ENCODE results near the gene TSNAX.

The TSNAX gene

GRCh38 chr1:231528172-231529029 lies at the start of gene TSNAX:
Gene TSNAX (plus strand): TSS chr1:231528669. CDS start chr1:231528811, 142 bp downstream.
- Histone ChIP-seq H3K4me1 (ENCODE audit: control insufficient read depth, insufficient read depth, low read length, unreplicated experiment) (peaks cover 18% of the 10 kb centered on the region), H2AFZ (ENCODE audit: low read length, unreplicated experiment) (peak within 1 kb of the TSS; percentile 90), H3K27ac (ENCODE audit: low read depth, low read length) (peak within 1 kb of the TSS; percentile 91), H3K36me3 (ENCODE audit: insufficient read depth, low read length) (0 out of 2 replicates have a peak, but pooled peaks cover 3% of the 10 kb centered on the region), H3K79me2 (ENCODE audit: control insufficient read depth, insufficient read depth, low read length, unreplicated experiment) (peaks cover 37% of the 10 kb centered on the region), H3K4me3 (ENCODE audit: low read depth, low read length) (peak within 1 kb of the TSS; percentile 95), H3K27me3 (ENCODE audit: insufficient read depth, low read length) (no peaks in the 10 kb centered on the region)

GRCh38 chr1:231478811-231479210 lies 49.7 kb upstream of the TSNAX start:
- H3K79me2 ChIP-seq (ENCODE audit: control insufficient read depth, insufficient read depth, low read length, unreplicated experiment) = no peaks in the 10 kb centered on the region
- H3K27me3 ChIP-seq (ENCODE audit: insufficient read depth, low read length) = no peaks in the 10 kb centered on the region
- no peak overlapping the region for H3K4me3 ChIP-seq (ENCODE audit: low read depth, low read length)
- no peaks in the 10 kb centered on the region for H3K4me1 ChIP-seq (ENCODE audit: control insufficient read depth, insufficient read depth, low read length, unreplicated experiment)
- H3K36me3 ChIP-seq (ENCODE audit: insufficient read depth, low read length) = no peaks in the 10 kb centered on the region
- H2AFZ ChIP-seq (ENCODE audit: low read length, unreplicated experiment) = no peak overlapping the region
- no peak overlapping the region for H3K27ac ChIP-seq (ENCODE audit: low read depth, low read length)

GRCh38 chr1:231480008-231480407 lies 48.5 kb upstream of the TSNAX start:
- H3K36me3 ChIP-seq (ENCODE audit: insufficient read depth, low read length) = no peaks in the 10 kb centered on the region
- H3K27me3 ChIP-seq (ENCODE audit: insufficient read depth, low read length) = no peaks in the 10 kb centered on the region
- H3K4me3 ChIP-seq (ENCODE audit: low read depth, low read length) = no peak overlapping the region
- H3K4me1 ChIP-seq (ENCODE audit: control insufficient read depth, insufficient read depth, low read length, unreplicated experiment) = no peaks in the 10 kb centered on the region
- H2AFZ ChIP-seq (ENCODE audit: low read length, unreplicated experiment) = no peak overlapping the region
- H3K27ac ChIP-seq (ENCODE audit: low read depth, low read length) = no peak overlapping the region
- no peaks in the 10 kb centered on the region for H3K79me2 ChIP-seq (ENCODE audit: control insufficient read depth, insufficient read depth, low read length, unreplicated experiment)

- Histone ChIP-seq H3K36me3 (ENCODE audit: insufficient read depth, low read length) (no peaks in the 10 kb centered on the region), H3K27me3 (ENCODE audit: insufficient read depth, low read length) (no peaks in the 10 kb centered on the region), H2AFZ (ENCODE audit: low read length, unreplicated experiment) (no peak overlapping the region), H3K27ac (ENCODE audit: low read depth, low read length) (no peak overlapping the region), H3K79me2 (ENCODE audit: control insufficient read depth, insufficient read depth, low read length, unreplicated experiment) (no peaks in the 10 kb centered on the region), H3K4me1 (ENCODE audit: control insufficient read depth, insufficient read depth, low read length, unreplicated experiment) (no peaks in the 10 kb centered on the region), H3K4me3 (ENCODE audit: low read depth, low read length) (no peak overlapping the region)
These were observed 47.2 kb upstream of the TSNAX start for GRCh38 chr1:231481289-231481688.

GRCh38 chr1:231485029-231485784 lies 43.3 kb upstream of the TSNAX start:
- H3K4me1 ChIP-seq (ENCODE audit: control insufficient read depth, insufficient read depth, low read length, unreplicated experiment) = peaks cover 4% of the 10 kb centered on the region
- H2AFZ ChIP-seq (ENCODE audit: low read length, unreplicated experiment) = no peak overlapping the region
- no peaks in the 10 kb centered on the region for H3K27me3 ChIP-seq (ENCODE audit: insufficient read depth, low read length)
- no peak overlapping the region for H3K27ac ChIP-seq (ENCODE audit: low read depth, low read length)
- H3K79me2 ChIP-seq (ENCODE audit: control insufficient read depth, insufficient read depth, low read length, unreplicated experiment) = no peaks in the 10 kb centered on the region
- no peaks in the 10 kb centered on the region for H3K36me3 ChIP-seq (ENCODE audit: insufficient read depth, low read length)
- H3K4me3 ChIP-seq (ENCODE audit: low read depth, low read length) = no peak overlapping the region

- H3K36me3 ChIP-seq (ENCODE audit: insufficient read depth, low read length) = no peaks in the 10 kb centered on the region
- peaks cover 4% of the 10 kb centered on the region for H3K4me1 ChIP-seq (ENCODE audit: control insufficient read depth, insufficient read depth, low read length, unreplicated experiment)
- H3K27ac ChIP-seq (ENCODE audit: low read depth, low read length) = no peak overlapping the region
- H3K4me3 ChIP-seq (ENCODE audit: low read depth, low read length) = no peak overlapping the region
- no peak overlapping the region for H2AFZ ChIP-seq (ENCODE audit: low read length, unreplicated experiment)
- H3K27me3 ChIP-seq (ENCODE audit: insufficient read depth, low read length) = no peaks in the 10 kb centered on the region
- no peaks in the 10 kb centered on the region for H3K79me2 ChIP-seq (ENCODE audit: control insufficient read depth, insufficient read depth, low read length, unreplicated experiment)
These were observed 41.5 kb upstream of the TSNAX start for GRCh38 chr1:231487019-231487418.

GRCh38 chr1:231487910-231488309 lies 40.6 kb upstream of the TSNAX start:
- no peaks in the 10 kb centered on the region for H3K79me2 ChIP-seq (ENCODE audit: control insufficient read depth, insufficient read depth, low read length, unreplicated experiment)
- no peaks in the 10 kb centered on the region for H3K27me3 ChIP-seq (ENCODE audit: insufficient read depth, low read length)
- H3K27ac ChIP-seq (ENCODE audit: low read depth, low read length) = no peak overlapping the region
- H3K36me3 ChIP-seq (ENCODE audit: insufficient read depth, low read length) = no peaks in the 10 kb centered on the region
- H3K4me1 ChIP-seq (ENCODE audit: control insufficient read depth, insufficient read depth, low read length, unreplicated experiment) = peaks cover 4% of the 10 kb centered on the region
- H3K4me3 ChIP-seq (ENCODE audit: low read depth, low read length) = no peak overlapping the region
- no peak overlapping the region for H2AFZ ChIP-seq (ENCODE audit: low read length, unreplicated experiment)

GRCh38 chr1:231493421-231494185 lies 34.9 kb upstream of the TSNAX start:
- Histone ChIP-seq H3K79me2 (ENCODE audit: control insufficient read depth, insufficient read depth, low read length, unreplicated experiment) (no peaks in the 10 kb centered on the region), H3K4me3 (ENCODE audit: low read depth, low read length) (peak overlapping the region; percentile 62), H3K27me3 (ENCODE audit: insufficient read depth, low read length) (no peaks in the 10 kb centered on the region), H3K36me3 (ENCODE audit: insufficient read depth, low read length) (no peaks in the 10 kb centered on the region), H3K4me1 (ENCODE audit: control insufficient read depth, insufficient read depth, low read length, unreplicated experiment) (peaks cover 13% of the 10 kb centered on the region), H3K27ac (ENCODE audit: low read depth, low read length) (peak overlapping the region; percentile 75), H2AFZ (ENCODE audit: low read length, unreplicated experiment) (peak overlapping the region; percentile 90)

- no peaks in the 10 kb centered on the region for H3K79me2 ChIP-seq (ENCODE audit: control insufficient read depth, insufficient read depth, low read length, unreplicated experiment)
- peaks cover 13% of the 10 kb centered on the region for H3K4me1 ChIP-seq (ENCODE audit: control insufficient read depth, insufficient read depth, low read length, unreplicated experiment)
- H3K27me3 ChIP-seq (ENCODE audit: insufficient read depth, low read length) = no peaks in the 10 kb centered on the region
- no peaks in the 10 kb centered on the region for H3K36me3 ChIP-seq (ENCODE audit: insufficient read depth, low read length)
- H2AFZ ChIP-seq (ENCODE audit: low read length, unreplicated experiment) = peak overlapping the region; percentile 6
- H3K4me3 ChIP-seq (ENCODE audit: low read depth, low read length) = no peak overlapping the region
- H3K27ac ChIP-seq (ENCODE audit: low read depth, low read length) = no peak overlapping the region
These were observed 33.9 kb upstream of the TSNAX start for GRCh38 chr1:231494439-231495110.

GRCh38 chr1:231497629-231498152 lies 30.8 kb upstream of the TSNAX start:
- H3K36me3 ChIP-seq (ENCODE audit: insufficient read depth, low read length) = no peaks in the 10 kb centered on the region
- no peak overlapping the region for H2AFZ ChIP-seq (ENCODE audit: low read length, unreplicated experiment)
- H3K27me3 ChIP-seq (ENCODE audit: insufficient read depth, low read length) = no peaks in the 10 kb centered on the region
- H3K4me3 ChIP-seq (ENCODE audit: low read depth, low read length) = no peak overlapping the region
- peaks cover 13% of the 10 kb centered on the region for H3K4me1 ChIP-seq (ENCODE audit: control insufficient read depth, insufficient read depth, low read length, unreplicated experiment)
- no peaks in the 10 kb centered on the region for H3K79me2 ChIP-seq (ENCODE audit: control insufficient read depth, insufficient read depth, low read length, unreplicated experiment)
- no peak overlapping the region for H3K27ac ChIP-seq (ENCODE audit: low read depth, low read length)

Measured in ACC112 (cell line).